Activated CD4-positive, alpha-beta T cell treated with anti-CD3 and anti-CD28 coated beads, Interleukin-2, amount 50 U/mL, for 4 hours (primary cell): Measurements from ENCODE around the gene REN.

Experiments
- DNase-seq, 2 experiments: peaks; one replicate each; pipeline ENCODE4 v3.0.0-alpha.2; 2020

Gene REN

GRCh38 chr1:204106825-204107224 is 59.3 kb downstream of the REN start:
- DNase-seq = no peak

GRCh38 chr1:204105131-204105515 is 61.0 kb downstream of the REN start:
- no peak for DNase-seq
